HG03039 (cell line): ENCODE results near the gene C11orf71.
A peak's percentile ranks its signal among the peaks of the same experiment; 100 is the strongest.

ENCODE experiments used
- ATAC-seq: cut with Tn5 transposase; IDR thresholded peaks from one replicate; pipeline ENCODE4 v1.9.1; 2021; ENCODE audit warnings: mild to moderate bottlenecking, moderate library complexity; ENCODE audit not compliant: unreplicated experiment

C11orf71 gene

GRCh38 chr11:114400216-114400914 is at the start of gene C11orf71, which contains the start of gene RBM7:
TSS of gene C11orf71 (minus strand) at chr11:114400511. CDS start at chr11:114400331, 180 bp downstream.
TSS of gene RBM7 (plus strand) at chr11:114400666. CDS start at chr11:114400672, 6 bp downstream.
- peak; percentile 95 for ATAC-seq

- ATAC-seq, result no peak
Measured at GRCh38 chr11:114449845-114450244, 49.5 kb upstream of the C11orf71 start.

GRCh38 chr11:114448749-114449482 is 48.6 kb upstream of the C11orf71 start:
- ATAC-seq, result no peak

- ATAC-seq, result no peak
Measured at GRCh38 chr11:114447892-114448291, 47.6 kb upstream of the C11orf71 start.

- ATAC-seq, result no peak
Measured at GRCh38 chr11:114447444-114447843, 47.1 kb upstream of the C11orf71 start.

- no peak for ATAC-seq
Measured at GRCh38 chr11:114442536-114442935, 42.2 kb upstream of the C11orf71 start.

GRCh38 chr11:114441921-114442320 is 41.6 kb upstream of the C11orf71 start:
- ATAC-seq, result no peak

- no peak for ATAC-seq
Measured at GRCh38 chr11:114440971-114441763, 40.9 kb upstream of the C11orf71 start.

- ATAC-seq, result no peak
Measured at GRCh38 chr11:114440121-114440860, 40.0 kb upstream of the C11orf71 start.

GRCh38 chr11:114439229-114440120 is 39.2 kb upstream of the C11orf71 start, which contains the start of gene REXO2:
TSS of gene REXO2 (plus strand) at chr11:114439467. CDS start at chr11:114439529, 62 bp downstream.
- peak; percentile 98 for ATAC-seq

- no peak for ATAC-seq
Measured at GRCh38 chr11:114438303-114438702, 38.0 kb upstream of the C11orf71 start.

GRCh38 chr11:114433376-114433775 is 33.1 kb upstream of the C11orf71 start:
- ATAC-seq, result no peak

- no peak for ATAC-seq
Measured at GRCh38 chr11:114432893-114433292, 32.6 kb upstream of the C11orf71 start.

- ATAC-seq, result no peak
Measured at GRCh38 chr11:114430290-114430689, 30.0 kb upstream of the C11orf71 start.

- ATAC-seq, result no peak
Measured at GRCh38 chr11:114426280-114426679, 26.0 kb upstream of the C11orf71 start.

- no peak for ATAC-seq
Measured at GRCh38 chr11:114416441-114416961, 16.2 kb upstream of the C11orf71 start.

- ATAC-seq, result no peak
Measured at GRCh38 chr11:114413958-114414357, 13.6 kb upstream of the C11orf71 start.

GRCh38 chr11:114412946-114413345 is 12.6 kb upstream of the C11orf71 start:
- no peak for ATAC-seq

- ATAC-seq, result no peak
Measured at GRCh38 chr11:114401311-114401710, 1.0 kb upstream of the C11orf71 start.
